Stimulated activated effector memory CD8-positive, alpha-beta T cell treated with anti-CD3 and anti-CD28 coated beads, Interleukin-12 subunit alpha, Interleukin-12 subunit beta, amount 100 ng/mL, for 72 hours (primary cell): ENCODE results near the gene WNK2.
"Not testable (repeated sequence)": the region's sequence is repeated elsewhere in the genome, so short reads cannot be mapped to it uniquely, and the experiment has no call there.

Experiments used
- ATAC-seq: fragments of 150-1000 bp; cut with Tn5 transposase; 2 replicates; pipeline ENCODE4 v1.10.0; 2021
- DNase-seq, 2 donors: peaks; one replicate each; pipeline ENCODE4 v3.0.0; 2021 to 2022; ENCODE audit warnings: low spot score in 2 of 2
- H3K27ac Mint-ChIP-seq: one replicate; pipeline ENCODE4 v1.8.0; 2022; ENCODE audit warnings: mild to moderate bottlenecking, mixed read lengths
- H3K36me3 Mint-ChIP-seq: one replicate; pipeline ENCODE4 v1.8.0; 2022; ENCODE audit warnings: mild to moderate bottlenecking, mixed read lengths
- H3K4me1 Mint-ChIP-seq: one replicate; pipeline ENCODE4 v1.8.0; 2022; ENCODE audit warnings: mixed read lengths
- H3K4me3 Mint-ChIP-seq: one replicate; pipeline ENCODE4 v1.8.0; 2022; ENCODE audit warnings: mild to moderate bottlenecking, mixed read lengths
- H3K9me3 Mint-ChIP-seq: one replicate; pipeline ENCODE4 v1.8.0; 2022; ENCODE audit warnings: mixed read lengths

WNK2 gene

DNA sequence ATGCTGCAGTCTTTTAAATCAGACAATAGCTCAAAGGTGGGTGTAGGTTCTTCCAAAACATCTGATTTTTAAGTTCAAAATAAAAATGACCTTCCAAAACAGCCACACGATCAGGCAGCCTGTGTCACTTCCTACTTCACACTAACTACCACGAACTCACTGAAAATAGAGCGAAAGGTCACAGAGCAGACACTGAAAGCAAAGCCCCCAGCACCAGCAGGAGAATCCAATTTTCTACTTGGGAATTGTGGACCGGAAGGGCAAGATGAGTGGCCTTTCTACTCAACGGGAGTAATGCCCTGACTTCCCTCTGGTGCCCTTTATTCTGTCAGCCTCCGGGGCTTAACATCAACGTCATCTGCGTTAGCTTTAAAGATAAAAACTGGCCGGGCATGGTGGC lies 159.7 kb downstream of the WNK2 start:
- peaks cover 7% of the 10 kb centered on the region for H3K4me1 Mint-ChIP-seq
- no peak overlapping the region for H3K27ac Mint-ChIP-seq
- no peaks in the 10 kb centered on the region for H3K36me3 Mint-ChIP-seq
- no peak for ATAC-seq
- no peak for DNase-seq
- H3K4me3 Mint-ChIP-seq: no peak overlapping the region
- no peaks in the 10 kb centered on the region for H3K9me3 Mint-ChIP-seq

DNA sequence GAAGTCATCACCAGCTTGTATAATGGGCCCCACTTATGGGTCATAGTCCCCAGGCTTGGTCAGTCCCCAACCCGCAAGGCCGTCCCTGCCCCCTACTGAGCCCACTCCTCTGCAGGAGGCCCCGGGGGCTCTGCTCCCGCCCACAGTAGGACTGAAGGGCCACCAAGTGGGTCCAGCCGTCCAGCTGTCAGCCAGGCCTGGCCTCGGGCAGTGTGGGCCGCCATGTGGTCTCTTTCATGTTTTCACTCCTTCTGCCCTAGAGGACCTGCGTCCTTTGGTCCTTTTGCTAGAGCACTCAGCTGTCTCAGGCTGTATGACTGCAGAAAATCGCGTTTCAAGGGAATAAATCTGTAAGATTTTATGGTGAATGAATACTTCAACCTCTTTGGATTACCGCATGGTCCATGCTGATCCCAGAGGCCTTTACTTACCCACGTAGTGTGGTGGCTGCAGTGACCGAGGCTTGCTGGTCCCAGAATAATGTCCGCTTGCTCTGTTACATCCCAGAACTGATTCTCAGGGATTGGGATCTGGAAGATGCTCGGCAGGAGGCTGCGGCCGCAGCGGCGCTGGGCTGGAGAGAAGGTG lies 161.8 kb downstream of the WNK2 start:
- Mint-ChIP-seq H3K36me3 (no peaks in the 10 kb centered on the region), H3K4me1 (peaks cover 7% of the 10 kb centered on the region), H3K27ac (no peak overlapping the region), H3K4me3 (no peak overlapping the region), H3K9me3 (no peaks in the 10 kb centered on the region)
- DNase-seq (no peak), ATAC-seq (no peak)

DNA sequence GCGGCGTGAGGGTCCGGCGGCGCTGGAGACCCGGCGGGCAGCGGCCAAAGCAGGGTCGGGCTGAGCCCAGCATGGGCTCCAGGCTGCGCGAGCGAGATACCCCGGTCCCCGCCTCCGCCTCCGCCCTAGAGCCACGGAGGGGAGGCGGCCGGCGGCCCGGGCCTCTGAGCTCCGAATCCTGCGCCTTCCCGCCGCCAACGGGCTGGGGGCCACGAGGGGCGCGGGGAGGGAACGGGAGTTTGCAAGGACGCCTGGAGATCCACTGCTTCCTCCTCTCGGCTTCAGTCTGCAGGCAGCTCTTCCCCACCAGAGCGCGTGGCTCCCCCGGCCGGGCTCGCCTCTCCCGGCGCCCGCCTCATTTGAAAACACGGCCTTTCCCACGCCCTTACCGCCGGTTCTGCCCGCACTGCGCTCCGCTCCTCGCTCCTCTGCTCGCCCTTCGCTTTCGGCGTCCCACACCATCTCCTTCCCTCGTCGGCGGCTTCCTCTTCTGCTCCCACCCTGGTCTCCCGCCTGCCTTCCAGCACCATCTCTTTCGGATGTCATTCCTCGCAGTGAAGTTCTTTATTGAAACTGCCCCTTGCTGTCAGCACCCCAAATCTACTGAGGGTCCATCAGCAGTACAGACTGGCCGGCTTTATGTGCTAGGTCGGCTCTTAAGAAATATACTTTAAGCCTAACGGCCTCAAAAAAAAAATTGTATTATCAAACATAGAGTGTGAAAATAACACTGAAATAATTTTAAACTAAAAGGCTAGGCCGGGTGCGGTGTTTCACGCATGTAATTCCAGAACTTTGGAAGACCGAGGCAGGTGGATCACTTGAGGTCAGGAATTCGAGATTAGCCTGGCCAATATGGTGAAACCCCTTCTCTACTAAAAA lies 162.5 kb downstream of the WNK2 start:
- Mint-ChIP-seq H3K9me3 (no peaks in the 10 kb centered on the region), H3K4me3 (peak overlapping the region; percentile 52), H3K4me1 (peaks cover 7% of the 10 kb centered on the region), H3K27ac (no peak overlapping the region), H3K36me3 (no peaks in the 10 kb centered on the region)
- ATAC-seq (peak; percentile 50), DNase-seq (no peak)

DNA sequence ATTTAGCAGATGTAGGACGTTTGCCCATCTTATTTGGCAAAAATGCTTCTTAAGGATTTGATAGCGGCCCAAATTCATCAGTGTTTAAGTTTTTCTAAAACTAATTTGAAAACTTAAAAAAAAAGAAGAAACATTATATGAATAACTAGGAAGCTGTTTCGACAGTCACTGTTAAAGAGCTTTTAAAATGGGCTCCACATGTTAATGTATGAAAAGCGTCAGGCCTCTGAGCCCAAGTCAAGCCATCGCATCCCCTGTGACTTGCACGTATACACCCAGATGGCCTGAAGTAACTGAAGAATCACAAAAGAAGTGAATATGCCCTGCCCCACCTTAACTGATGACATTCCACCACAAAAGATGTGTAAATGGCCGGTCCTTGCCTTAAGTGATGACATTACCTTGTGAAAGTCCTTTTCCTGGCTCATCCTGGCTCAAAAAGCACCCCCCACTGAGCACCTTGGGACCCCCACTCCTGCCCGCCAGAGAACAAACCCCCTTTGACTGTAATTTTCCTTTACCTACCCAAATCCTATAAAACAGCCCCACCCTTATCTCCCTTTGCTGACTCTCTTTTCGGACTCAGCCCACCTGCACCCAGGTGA lies 163.5 kb downstream of the WNK2 start:
- H3K27ac Mint-ChIP-seq, H3K36me3 Mint-ChIP-seq, DNase-seq, ATAC-seq, H3K9me3 Mint-ChIP-seq, H3K4me3 Mint-ChIP-seq, H3K4me1 Mint-ChIP-seq: not testable (repeated sequence)

DNA sequence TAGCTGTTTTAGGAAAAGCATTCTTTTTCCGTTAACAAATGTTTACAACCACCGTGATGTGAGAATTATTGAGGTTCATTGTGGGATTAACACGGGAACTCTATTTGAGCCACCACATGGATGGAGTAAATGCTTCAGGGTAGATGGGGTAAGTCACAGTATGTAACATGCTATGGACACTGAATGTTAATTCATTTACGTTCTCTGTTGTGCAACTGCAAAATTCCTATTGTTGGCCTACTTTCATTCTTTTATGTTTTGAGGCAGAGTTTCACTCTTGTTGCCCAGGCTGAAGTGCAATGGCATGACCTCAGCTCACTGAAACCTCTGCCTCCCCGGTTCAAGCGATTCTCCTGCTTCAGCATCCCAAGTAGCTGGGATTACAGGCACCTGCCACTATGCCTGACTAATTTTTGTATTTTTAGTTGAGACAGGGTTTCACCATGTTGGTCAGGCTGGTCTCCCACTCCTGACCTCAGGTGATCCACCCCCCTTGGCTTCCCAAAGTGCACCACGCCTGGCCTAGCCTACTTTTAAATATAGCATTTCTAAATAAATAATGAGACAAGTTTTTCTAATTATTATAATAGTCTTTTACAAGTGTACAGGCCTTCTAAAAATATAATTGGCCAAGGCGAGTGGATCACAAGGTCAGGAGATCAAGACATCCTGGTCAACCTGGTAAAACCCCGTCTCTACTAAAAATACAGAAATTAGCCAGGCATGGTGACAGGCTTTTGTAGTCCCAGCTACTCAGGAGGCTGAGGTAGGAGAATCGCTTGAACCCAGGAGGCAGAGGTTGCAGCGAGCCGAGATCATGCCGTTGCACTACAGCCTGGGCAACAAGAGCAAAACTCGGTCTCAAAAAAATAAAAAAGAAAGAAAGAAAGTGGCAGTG lies 169.7 kb downstream of the WNK2 start:
- not testable (repeated sequence) for H3K27ac Mint-ChIP-seq, ATAC-seq, DNase-seq, H3K4me3 Mint-ChIP-seq, H3K36me3 Mint-ChIP-seq, H3K9me3 Mint-ChIP-seq
- peaks cover 12% of the 10 kb centered on the region for H3K4me1 Mint-ChIP-seq

DNA sequence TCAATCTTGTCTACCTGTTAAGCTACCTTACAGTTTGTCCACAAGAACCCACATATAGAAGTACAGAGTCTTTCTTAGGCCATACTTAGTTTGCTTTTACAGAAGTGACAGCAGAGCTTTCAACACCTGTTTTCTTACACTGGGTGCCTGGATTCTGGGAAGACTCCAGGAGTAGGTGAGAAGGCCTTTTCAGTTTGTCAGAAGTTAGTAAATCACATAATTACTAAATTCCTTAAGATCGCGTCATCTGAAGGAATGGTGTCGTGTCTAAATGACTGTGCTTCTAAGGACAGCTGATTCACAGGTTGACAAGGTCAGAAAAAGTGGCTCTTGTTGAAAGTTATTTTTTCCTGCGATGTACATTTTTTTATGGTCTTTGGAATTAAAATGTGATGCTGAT lies 170.5 kb downstream of the WNK2 start:
- peaks cover 12% of the 10 kb centered on the region for H3K4me1 Mint-ChIP-seq
- no peak overlapping the region for H3K4me3 Mint-ChIP-seq
- ATAC-seq (no peak), DNase-seq (no peak)
- no peaks in the 10 kb centered on the region for H3K9me3 Mint-ChIP-seq
- H3K36me3 Mint-ChIP-seq: no peaks in the 10 kb centered on the region
- no peak overlapping the region for H3K27ac Mint-ChIP-seq

DNA sequence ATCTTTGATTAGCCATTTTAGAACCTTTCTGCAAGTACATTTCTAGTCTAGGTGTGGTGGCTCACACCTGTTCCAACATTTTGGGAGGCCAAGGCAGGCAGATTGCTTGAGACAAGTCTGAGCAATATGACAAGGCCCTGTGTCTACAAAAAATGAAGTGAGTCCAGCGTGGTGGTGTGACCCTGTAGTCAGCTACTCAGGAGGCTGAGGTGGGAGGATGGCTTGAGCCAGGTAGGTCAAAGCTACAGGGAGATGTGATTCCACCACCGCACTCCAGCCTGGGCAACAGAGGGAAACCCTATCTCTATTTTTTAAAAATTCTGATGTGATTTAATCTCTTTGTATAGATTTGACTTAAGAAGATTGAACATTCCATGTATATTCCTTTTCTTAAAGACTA lies 171.9 kb downstream of the WNK2 start:
- Mint-ChIP-seq H3K36me3 (no peaks in the 10 kb centered on the region), H3K9me3 (no peaks in the 10 kb centered on the region), H3K4me3 (no peak overlapping the region), H3K4me1 (peaks cover 12% of the 10 kb centered on the region), H3K27ac (no peak overlapping the region)
- no peak for DNase-seq
- no peak for ATAC-seq

DNA sequence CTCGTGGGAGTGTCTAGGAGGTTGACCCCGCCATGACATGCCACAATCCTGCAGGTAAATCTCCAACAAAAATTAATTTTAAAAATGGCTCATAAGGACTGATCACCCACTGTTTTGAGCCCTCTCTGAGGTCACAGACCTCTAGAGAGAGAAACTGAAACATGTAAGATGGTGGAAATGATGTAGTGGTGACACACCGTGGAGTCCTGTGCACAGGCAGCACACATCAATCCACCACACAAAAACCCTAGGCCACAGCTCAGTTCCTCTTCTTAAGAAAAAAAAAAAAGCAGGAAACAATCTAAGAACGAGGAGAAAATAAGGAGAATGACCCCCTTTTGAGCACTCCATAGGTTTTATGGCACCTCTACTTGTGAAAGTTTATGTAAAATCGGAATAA lies 173.7 kb downstream of the WNK2 start:
- DNase-seq (no peak), ATAC-seq (peak; percentile 98)
- H3K9me3 Mint-ChIP-seq: peaks cover 4% of the 10 kb centered on the region

DNA sequence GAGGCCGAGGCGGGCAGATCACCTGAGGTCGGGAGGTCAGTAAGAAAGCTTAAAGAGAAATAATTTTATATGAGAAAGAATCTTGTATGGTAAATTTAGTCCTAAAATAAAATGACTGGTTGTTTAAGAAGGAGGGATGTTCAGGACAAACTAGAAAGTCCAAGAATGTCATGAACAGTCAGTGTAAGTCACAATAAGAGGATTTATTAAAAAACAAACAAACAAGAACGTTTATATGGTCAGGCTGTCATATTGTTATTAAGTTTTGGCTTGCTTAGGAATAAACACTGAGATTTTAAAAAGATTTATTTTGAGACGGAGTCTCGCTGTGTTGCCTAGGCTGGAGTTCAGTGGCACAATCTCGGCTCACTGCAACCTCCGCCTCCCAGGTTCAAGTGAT lies 176.0 kb downstream of the WNK2 start:
- H3K9me3 Mint-ChIP-seq, ATAC-seq, H3K4me3 Mint-ChIP-seq, DNase-seq, H3K36me3 Mint-ChIP-seq, H3K27ac Mint-ChIP-seq: not testable (repeated sequence)
- peaks cover 12% of the 10 kb centered on the region for H3K4me1 Mint-ChIP-seq

More for the DNA sequence above, 173.7 kb downstream of the WNK2 start:
- peak overlapping the region; percentile 37 for H3K27ac Mint-ChIP-seq
- peaks cover 12% of the 10 kb centered on the region for H3K4me1 Mint-ChIP-seq
- H3K4me3 Mint-ChIP-seq: no peak overlapping the region
- H3K36me3 Mint-ChIP-seq: no peaks in the 10 kb centered on the region

DNA sequence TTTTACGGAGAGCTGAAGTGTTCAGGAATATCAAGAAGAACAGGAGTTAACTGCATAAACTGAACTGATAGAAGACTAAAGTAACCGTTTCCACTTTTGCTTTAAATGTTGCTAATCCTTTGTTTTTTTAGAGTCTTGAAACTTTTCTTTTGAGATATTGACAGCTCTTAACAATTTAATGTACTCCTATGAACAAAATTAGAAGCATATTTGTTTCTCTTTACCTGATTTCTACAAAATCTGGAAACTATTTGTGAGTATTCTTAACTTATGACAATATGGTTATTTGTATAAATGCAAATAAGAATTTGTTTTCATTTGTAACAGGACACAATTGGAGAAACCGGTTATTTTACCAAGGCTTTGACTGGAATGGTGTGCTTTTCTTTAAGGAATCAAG lies 178.1 kb downstream of the WNK2 start:
- Mint-ChIP-seq H3K4me1 (peaks cover 10% of the 10 kb centered on the region), H3K9me3 (peaks cover 4% of the 10 kb centered on the region), H3K27ac (no peak overlapping the region), H3K4me3 (no peak overlapping the region), H3K36me3 (no peaks in the 10 kb centered on the region)
- no peak for DNase-seq
- ATAC-seq: no peak

DNA sequence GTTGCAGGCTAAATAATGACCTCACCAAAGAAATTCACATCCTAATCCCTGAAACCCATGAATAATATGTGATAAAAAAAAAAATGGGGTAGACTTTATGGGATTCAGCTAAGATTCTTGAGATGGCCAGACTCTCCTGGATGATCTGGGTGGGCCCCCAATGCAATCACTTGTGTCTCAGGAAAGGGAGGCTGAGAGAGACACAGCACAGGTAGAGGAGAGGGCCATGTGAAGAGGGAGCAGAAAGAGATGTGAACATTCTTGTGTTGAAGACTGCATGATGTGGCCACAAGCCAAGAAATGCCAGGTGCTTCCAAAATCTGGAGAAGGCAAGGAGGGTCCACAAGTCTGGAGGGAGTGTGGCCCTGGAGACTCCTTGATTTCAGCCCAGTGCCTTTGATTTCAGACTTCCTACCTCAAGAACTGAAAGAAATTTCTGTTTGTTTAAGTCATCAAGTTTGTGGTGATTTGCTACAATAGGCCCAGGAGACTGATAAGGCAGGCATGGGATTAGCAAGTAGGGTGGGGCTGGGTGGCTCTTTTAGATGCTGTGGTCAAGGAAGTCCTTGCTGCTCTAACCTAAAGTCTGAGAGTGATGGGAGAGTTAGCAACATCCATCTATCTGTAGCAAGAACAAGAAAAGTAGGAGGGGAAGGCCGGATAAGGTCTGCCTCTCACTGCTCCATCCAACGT lies 180.9 kb downstream of the WNK2 start:
- no peaks in the 10 kb centered on the region for H3K36me3 Mint-ChIP-seq
- no peak overlapping the region for H3K4me3 Mint-ChIP-seq
- H3K9me3 Mint-ChIP-seq: peaks cover 4% of the 10 kb centered on the region
- H3K4me1 Mint-ChIP-seq: no peaks in the 10 kb centered on the region
- H3K27ac Mint-ChIP-seq: no peak overlapping the region
- DNase-seq (no peak), ATAC-seq (no peak)

DNA sequence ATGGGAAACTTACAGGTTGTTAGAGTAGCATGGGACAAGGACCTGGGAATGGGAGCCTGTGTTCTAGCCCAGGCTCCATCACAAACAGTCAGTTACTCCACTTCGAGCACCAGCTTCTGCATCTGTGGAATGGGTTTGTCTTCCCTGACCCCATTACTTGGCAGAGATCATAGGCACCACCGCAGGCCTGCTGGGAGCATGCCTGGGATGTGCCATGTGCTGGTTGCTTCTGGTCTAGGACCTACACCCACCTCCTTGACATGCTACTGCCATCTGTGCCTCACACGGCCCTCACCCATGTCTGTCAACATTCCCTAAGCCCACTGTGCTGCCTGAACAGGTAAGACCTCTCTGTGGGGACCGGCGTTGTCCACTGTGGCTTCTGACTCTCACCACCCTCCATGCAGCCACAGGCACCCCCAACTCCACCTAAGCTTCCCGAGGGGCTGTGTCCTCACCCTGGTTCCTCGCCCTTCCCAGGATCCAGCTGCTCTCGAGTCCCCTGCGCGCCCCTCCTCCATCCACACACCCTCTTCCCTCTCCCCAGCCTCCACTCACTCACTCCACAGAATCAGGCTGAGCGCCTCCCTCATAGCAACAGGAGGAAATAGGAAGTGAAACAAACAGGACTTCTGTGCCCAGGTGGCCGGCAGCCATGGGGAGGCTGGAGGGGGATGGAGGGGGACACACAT lies 181.6 kb downstream of the WNK2 start:
- H3K27ac Mint-ChIP-seq: no peak overlapping the region
- DNase-seq: no peak
- H3K4me3 Mint-ChIP-seq: no peak overlapping the region
- peaks cover 4% of the 10 kb centered on the region for H3K9me3 Mint-ChIP-seq
- H3K36me3 Mint-ChIP-seq: no peaks in the 10 kb centered on the region
- ATAC-seq: no peak
- no peaks in the 10 kb centered on the region for H3K4me1 Mint-ChIP-seq

DNA sequence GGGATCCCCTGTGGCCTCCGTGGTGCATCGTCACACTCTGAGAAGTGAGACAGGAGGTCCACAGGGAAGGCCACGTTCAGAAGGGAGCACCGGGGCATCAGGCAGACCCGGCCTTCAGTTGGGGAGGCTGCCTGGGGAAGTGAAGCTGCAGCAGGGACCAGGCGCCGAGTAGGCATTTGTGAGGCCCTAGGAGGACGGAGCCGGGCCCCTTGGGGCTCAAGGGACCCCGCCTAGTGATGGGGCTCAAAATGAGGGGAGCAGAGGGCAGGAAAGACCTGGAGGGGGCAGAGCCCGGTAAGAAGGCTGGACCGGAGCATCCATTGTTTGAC lies 182.1 kb downstream of the WNK2 start:
- H3K4me3 Mint-ChIP-seq: no peak overlapping the region
- H3K36me3 Mint-ChIP-seq: no peaks in the 10 kb centered on the region
- ATAC-seq (no peak), DNase-seq (no peak)
- H3K4me1 Mint-ChIP-seq: no peaks in the 10 kb centered on the region
- H3K27ac Mint-ChIP-seq: no peak overlapping the region
- H3K9me3 Mint-ChIP-seq: peaks cover 4% of the 10 kb centered on the region

DNA sequence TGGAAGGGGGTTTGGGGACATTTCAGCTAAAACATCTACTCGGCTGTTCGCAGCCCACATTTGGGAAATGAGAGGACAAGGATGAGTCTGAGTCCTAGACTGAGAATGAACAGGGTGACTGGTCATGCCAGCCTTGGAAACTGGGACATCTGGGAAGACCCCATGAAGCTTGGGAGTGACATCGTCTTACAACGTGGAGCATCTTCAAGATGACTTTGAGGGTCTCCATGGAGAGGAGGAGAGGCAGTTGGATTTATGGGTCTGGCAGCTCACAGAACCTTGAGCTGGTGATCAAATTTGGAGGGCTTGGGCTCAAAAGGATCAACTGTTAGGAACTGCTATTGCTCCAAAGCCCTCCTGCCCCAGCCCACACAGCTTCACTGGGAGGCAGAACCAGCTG lies 182.5 kb downstream of the WNK2 start:
- H3K4me1 Mint-ChIP-seq, H3K27ac Mint-ChIP-seq, H3K36me3 Mint-ChIP-seq, DNase-seq, H3K9me3 Mint-ChIP-seq, H3K4me3 Mint-ChIP-seq, ATAC-seq: not testable (repeated sequence)
